NCI-H446 (cell line): ENCODE measurements around the gene EEF2K.
"Not testable (repeated sequence)": the region's sequence is repeated elsewhere in the genome, so short reads cannot be mapped to it uniquely, and the experiment has no call there.

Experiments
- DNase-seq, 2 experiments: peaks; one replicate each; lab custom pipeline; 2025; lab: John Stamatoyannopoulos, UW

EEF2K gene

DNA sequence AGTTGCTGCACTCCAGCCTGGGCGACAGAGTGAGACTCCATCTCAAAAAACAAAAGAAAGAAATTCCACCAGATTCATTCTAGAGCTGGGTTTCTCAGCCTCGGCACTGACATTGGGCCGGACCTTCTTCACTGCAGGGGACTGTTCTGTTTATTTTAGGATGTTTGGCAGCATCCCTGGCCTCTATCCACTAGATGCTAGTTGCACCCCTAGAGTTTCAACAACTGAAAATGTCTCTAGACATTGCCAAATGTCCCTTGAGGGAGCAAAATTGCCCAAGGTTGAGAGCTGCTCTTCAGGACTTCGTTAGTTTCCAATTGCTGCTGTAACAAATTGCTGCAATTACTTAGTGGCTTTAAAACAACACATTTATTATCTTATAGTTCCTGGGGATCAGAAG is 7.2 kb downstream of the EEF2K start:
- no peak for DNase-seq

DNA sequence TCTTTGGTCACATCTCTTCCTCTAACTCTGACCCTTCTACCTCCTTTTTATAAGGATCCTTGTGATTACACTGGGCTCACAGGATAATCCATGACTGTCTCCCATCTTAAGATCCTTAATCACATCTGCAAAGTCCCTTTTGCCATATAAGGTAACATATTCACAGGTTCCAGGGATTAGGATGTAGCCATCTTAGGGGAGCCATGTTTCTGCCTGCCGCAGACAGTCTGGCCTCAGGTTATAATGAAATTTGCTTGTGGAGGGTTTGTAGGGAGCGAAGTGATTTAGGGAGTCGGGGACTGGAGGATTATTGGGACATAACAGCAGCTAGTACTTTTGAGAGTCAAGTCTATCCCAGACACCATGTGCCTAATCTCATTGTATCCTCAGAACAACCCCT is 7.7 kb downstream of the EEF2K start:
- DNase-seq: no peak

DNA sequence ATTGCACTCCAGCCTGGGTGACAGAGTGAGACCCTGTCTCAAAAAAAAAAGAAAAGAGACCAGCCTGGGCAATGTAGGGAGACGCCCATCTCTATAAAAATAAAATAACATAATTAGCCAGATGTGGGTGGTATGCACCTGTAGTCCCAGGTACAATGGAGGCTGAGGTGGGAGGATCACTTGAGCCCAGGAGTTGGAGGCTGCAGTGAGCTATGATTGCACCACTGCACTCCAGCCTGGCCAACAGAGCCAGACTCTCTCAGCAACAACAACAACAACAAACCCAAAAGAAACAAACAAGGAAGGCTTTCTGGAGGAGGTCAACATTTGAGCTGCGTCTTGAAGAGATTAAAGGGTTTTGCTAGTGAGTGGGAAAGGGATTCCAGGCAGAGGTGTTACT is 8.3 kb downstream of the EEF2K start:
- DNase-seq: no peak

DNA sequence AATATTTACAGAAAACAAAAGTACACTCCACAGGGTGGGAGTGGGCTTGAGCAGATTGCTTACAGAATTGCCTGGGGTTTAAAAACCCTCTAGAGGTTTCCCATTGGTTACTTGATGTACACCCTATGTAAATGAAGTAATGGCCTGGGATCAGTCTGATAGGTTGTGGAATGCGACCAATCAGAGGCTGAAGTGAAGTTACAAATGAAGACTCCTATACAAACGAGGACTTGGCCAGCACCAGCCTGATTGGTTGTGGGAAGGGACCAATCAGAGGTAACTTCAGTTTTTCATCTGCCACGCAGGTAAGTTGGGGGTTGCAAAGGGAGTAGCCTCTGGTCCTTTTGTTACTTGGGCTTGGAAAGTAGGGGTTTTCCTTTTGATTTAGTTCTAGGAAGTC is 8.8 kb downstream of the EEF2K start:
- DNase-seq: no peak

DNA sequence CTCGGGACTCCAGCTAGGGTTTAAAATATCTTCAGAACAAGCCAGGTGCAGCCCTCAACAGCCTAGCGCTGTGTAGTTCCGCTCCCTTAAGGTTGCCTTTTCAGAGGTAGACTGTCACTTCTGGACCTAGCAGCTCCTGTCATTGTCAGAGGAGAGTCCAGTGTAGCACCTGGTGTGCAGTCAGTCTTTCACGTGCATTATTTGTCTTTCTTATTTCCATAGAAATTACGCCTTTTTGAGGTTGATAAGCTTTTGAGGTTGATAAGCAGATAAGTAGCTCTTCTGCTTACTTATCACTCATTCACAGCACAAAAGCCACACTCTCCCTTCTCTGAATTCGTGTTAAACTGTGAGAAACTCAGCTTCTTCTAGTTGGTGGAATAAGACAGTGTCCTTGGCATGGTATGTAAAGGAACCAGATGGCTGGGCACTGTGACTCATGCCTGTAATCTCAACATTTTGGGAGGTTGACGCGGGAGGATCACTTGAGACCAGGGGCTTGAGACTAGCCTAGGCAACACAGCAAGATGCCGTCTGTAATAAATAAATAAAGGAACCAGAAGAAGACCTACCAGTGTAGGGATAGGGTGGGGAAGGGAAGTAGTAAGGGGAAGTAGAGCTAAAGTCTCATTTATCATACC is 10.2 kb downstream of the EEF2K start:
- peak; percentile 41 to 81 for DNase-seq

DNA sequence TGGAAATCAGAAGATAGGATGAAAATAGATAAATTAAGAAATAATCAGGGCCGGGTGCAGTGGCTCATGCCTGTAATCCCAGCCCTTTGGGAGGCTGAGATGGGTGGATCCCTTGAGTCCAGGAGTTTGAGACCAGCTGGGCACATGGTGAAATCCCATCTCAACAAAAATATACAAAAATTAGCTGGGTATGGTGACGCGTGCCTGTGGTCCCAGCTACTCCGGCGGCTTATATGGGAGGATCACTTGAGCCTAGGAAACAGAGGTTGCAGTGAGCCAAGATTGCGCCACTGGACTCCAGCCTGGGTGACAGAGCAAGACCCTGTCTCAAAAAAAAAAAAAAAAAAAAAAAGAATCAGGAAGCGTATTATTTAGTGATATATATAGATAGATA is 10.8 kb downstream of the EEF2K start:
- DNase-seq: not testable (repeated sequence)

DNA sequence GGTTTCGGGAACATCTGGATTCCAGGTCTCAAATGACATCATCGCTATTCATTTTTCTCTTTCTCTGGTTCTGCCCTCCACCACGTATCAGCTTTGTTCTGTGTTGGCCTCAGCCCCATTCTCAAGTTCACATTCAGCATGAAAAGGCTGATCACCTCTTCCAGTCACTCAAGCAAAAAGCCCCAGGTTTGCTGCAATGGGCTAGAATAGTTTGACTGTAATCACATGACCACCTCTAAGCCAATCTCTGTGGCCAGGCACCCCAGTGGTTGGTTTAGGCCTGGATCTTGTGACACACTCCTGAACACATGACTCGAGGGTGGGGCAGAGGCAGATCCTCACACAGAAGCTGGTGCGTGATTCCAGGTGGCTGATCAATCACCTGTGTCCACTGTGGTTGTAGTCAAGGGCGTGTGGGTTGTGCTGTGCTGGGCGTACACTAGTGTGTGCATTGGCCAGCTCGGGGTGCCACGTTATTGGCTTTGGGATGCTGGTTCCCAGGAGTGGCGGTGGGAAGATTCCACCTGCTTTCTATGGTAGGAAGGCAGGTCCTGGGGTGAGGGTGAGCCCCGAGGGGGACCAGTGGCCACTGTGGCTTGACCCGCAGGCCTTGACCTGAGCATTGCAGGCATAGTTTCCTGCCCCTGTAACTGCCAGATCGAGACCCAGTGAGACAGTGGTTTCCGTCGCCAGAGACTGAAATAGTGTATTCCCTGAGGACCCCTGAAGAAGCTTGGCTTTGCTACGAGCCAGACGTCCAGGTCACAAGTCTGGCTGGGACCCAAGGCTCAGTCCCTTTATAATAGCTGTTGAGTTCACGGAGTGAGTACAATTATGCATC is 12.0 kb downstream of the EEF2K start:
- no peak for DNase-seq

DNA sequence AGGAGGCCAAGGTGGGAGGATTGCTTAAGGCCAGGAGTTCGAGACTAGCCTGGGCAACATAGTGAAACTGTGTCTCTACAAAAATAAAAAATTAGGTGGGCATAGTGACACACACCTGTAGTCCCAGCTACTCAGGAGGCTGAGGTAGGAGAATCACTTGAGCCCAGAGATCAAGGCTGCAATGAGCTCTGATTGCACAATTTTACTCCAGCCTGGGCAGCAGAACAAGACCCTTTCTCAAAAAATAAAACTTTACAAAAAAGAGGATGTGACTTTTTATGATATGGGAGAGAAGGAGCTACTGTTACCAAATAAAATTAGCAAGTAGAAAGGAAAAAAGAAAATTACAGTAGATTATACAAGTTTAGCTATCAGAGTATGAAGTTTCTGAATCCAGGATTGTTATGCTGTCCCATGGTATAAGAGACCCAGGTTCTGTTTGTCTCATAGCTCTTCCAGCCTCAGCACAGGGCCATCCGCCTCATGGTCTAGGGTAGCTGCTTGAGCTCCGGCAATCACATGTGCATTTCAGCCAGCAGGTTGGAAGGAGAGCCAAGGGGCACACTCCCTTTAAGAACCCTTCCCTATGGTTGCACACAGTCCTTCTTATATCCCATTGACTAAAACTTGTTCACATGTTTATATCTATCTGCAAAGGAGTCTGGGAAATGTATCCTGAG is 13.5 kb downstream of the EEF2K start:
- no peak for DNase-seq

DNA sequence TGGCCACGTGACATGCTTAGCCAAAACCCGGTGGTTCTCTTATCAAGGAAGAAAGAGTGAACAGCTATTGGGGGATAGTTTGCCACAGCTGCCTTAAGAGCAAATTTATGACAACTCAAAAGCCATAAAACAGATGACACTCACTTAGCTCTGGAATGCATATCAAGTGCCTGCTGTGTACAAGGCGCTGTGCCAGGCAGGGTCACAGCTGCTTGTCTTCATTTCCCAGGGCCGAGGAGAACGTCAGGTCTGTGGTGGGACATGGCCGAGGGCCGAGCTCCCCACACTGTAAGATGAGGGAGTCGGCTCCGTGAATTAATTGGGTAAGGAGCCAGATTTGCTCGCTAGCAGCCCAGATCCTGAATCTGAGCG is 14.0 kb downstream of the EEF2K start:
- DNase-seq: peak in 1 of 2 experiments; percentile 17

DNA sequence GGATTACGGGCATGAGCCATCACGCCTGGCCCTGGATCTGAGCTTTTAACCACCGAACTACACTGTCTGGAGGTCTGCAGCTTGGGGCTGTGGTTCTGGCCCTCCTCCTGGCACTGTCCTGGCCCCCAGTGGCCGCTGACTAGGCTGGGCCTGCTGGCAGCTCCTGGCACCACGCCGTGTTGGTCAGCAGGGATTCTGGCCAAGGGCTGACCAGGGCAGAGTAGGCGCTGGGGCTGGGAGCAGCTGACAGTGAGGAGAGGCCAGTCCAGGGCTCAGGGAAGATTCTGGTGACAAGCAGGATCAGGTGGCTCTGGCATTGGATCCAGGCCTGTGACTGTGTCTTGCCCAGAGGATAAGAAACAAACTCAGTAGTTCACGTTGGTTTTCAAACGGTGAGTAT is 14.6 kb downstream of the EEF2K start:
- no peak for DNase-seq

DNA sequence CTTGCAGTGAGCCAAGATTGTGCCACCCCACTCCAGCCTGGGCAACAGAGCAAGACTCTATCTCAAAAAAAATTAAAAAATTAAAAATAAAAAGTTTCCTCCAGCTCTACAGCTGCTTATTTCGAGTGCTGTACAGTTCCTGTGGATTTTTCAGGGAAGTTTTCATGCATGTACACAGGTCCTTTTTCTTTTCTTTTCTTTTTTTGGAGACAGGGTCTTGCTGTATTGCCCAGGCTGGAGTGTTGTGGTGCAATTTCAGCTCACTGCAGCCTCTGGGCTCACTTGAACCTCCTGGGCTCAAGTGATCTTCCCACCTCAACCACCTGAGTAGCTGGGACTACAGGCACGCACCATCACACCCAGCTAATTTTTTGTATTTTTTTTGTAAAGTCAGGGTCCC is 15.9 kb downstream of the EEF2K start:
- DNase-seq: no peak

DNA sequence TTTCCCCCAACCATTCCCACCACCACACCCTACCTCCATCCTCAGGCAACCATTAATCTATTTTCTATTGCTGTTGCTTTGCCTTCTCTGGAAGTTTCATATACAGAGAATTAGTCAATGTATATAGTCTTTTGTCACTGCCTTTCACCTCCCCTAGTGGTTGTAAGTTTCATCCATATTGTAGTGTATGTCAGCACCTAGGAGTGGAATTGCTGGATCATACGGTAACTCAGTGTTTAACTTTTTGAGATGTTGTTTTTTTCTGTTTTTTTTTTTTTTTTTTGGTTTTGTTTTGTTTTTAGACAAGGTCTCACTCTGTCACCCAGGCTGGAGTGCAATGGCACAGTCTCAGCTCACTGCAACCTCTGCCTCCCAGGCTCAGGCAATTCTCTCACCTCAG is 16.9 kb downstream of the EEF2K start:
- DNase-seq: no peak

DNA sequence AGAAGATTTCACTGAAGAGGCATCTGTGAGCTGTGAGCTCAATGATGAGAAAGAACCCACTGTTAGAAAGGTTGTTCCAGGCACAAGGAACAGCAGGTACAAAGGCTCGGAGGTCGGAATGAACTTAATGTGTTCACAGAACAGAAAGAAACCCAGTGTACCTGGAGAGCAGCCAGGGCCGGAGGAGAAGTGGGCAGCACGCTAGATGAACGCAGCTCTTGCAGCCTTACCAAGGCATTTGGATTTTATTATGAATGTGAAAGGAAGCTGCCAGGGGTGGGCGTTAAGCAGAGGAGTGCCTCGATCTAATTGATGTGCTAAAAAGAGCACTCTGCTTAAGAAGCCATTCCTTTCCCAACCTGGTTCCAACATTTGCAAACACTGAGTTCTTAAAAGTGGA is 19.0 kb downstream of the EEF2K start:
- no peak for DNase-seq

DNA sequence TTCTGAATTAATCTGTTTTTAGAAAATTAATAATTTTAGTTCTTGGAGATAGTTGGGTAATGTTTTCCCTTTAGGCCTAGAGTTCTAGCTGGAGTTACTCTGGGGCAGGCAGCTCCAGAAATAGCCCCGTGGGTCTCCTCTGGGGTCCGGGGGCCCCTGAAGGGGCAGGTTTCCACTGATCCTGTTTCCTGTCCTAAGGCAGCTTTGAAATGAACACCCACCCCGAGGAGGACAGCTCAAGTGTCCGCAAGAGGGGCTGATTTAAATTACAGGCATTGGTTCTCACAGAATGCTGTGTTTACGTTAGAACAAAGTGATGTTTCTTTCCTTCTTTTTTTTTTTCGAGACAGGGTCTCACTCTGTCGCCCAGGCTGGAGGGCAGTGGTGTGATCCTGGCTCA is 23.8 kb downstream of the EEF2K start:
- no peak for DNase-seq

DNA sequence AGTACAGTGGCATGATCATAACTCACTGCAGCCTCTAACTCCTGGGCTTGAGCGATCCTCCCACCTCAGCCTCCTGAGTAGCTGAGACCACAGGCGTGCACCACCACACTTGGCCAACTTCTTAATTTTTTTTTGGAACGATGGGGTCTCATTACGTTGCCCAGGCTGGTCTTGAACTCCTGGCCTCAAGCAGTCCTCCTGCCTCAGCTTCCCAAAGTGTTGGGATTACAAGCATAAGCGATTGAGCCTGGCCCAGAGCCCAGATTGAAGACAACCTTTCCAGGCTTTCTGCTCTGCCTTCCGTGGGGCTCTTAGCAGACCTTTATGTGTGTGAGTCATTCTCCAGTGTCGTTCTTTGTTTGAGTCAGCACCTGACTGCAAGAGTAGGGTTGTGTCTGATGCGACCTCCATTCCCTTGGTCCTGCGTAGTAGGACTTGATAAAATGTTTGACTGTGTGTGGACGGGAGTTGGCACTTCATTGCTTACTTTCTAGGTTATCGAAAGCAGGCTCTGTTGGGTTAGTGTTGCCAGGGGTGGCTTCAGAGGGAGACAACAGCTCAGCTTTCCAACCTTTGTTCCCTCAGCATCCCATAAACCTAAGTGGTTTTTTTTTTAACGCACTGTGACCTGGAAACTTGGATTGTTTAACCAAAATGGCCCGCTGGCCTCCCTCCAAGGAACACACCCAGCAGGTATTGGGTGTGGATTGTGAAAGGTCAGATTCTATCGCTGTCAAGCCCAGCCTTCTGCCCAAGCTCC is 26.4 kb downstream of the EEF2K start:
- no peak for DNase-seq

DNA sequence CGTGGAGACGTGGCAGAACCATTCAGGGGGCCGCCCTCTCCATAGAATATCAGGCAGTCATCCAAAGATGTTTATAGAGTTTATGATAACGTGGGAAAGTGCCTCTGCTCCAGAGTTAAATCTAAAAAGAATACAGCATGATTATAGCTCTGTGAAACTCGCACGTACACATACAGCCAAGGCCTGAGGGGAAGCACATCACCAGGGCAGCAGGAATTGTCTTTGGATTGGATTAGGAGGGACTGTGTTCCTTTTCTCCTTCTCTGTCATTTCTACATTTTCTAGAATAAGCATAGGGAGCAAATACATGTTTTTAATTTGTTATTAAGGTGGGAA is 26.9 kb downstream of the EEF2K start:
- DNase-seq: no peak

DNA sequence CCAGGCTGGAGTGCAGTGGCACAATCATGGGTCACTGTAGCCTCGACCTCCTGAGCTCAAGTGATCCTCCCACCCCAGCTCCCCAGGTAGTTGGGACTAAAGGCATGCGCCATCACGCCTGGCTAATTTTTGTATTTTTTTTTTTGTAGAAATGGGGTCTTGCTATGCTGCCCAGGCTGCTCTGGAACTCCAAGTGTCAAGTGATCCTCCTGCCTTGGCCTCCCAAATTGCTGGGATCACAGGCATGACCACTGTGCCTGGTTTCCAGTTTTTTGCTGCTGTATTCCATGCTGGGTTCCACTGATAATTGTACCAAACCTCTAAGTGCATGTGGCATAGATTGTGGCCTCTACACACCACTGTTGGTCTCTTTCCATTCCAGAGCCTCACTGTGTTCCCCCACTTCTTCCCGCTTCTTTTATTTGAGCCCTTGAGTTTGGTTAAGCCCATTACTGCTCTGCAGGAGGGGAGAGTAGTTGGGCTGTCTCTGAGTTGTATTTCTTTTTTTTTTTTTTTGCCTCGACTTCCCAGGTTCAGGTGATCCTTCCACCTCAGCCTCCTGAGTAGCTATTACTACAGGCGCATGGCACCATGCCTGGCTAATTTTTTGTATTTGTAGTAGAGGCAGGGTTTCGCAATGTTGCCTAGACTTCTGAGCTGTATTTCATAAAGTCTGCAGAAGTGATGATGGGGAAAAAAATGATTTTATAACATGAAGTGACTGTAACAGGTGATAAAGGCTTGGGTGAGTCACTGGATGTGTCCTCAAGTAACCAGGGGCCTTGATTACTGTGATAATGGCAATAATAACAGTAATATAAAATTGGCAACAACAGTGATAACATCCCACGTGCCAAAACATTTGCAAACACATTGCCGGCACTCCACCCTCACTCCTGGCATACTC is 30.0 kb downstream of the EEF2K start:
- no peak for DNase-seq

DNA sequence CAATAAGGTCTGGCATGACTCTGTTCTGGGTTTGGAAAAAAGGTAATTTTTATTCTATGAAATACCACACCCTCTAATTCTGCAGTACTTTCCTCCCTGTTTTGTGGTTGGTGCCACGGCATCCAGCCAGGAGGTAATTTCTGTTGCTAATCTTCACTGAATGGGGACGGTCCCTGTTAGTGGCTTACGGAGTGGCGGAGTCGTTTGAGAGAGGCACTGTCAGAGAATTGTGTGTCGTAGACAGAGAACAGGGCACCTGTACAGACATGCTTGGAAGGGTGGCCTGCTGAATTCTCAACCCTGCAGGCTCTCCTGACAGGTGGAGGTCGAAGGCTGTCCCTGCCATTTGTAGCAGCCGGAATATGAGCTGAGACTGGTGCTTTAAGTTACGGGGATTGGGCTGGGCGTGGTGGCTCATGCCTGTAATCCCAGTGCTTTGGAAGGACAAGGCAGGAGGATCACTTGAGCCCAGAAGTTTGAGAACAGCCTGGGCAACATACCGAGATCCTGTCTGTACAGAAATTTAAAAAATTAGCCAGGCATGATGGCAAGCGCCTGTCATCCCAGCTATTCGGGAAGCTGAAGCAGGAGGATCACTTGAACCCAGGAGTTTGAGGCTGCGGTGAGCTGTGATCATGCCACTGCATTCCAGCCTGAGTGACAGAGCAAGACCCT is 33.2 kb downstream of the EEF2K start:
- no peak for DNase-seq

DNA sequence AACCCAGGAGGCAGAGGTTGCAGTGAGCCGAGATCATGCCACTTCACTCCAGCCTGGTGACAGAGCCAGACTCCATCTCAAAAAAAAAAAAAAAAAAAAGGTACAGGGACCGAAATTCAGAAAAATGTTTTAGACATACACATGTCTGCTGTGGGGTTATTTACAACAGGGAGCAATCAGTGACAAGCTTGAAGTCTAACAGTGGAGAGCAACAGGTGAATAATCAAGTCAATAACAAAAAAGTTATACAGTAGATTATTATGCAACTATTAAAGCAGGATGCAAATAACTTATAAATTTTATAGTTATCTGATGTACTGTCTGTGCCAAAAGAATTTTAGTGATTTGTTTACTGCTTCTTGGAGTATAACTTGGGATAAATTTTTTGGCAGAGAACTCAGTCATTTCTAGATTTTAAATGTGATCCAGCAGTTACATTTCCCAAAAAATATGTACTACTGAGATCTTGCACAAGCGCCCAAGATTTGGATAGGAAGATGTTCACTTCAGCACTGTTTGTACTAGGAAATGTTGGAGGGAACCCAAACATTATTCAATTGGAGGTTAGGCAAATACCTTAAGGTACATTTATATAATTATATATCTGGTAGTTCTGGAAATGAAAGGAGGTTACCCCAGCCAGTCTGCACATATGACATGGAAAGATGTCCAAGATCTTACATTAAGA is 34.1 kb downstream of the EEF2K start:
- no peak for DNase-seq

DNA sequence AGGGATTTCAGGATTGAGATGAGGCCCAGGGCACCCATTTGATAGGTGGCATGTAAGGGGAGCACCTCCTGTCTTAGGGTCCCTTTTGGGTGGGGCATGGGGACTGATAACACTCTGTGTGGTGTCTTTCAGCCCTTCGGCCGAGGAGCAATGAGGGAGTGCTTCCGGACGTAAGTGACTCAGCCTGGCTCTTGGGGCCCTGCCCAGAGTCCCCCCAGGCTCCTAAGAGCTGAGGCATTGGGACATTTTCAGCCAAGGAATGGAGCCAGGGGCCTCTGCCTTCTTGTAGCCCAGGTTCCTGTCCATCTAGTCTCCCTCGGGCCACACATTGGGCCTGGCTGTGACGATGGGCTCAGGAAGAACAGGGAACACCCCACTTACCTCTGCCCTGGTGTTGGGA is 44.4 kb downstream of the EEF2K start:
- DNase-seq: no peak
